ENCODE measurements around the gene PRKX.

DNA sequence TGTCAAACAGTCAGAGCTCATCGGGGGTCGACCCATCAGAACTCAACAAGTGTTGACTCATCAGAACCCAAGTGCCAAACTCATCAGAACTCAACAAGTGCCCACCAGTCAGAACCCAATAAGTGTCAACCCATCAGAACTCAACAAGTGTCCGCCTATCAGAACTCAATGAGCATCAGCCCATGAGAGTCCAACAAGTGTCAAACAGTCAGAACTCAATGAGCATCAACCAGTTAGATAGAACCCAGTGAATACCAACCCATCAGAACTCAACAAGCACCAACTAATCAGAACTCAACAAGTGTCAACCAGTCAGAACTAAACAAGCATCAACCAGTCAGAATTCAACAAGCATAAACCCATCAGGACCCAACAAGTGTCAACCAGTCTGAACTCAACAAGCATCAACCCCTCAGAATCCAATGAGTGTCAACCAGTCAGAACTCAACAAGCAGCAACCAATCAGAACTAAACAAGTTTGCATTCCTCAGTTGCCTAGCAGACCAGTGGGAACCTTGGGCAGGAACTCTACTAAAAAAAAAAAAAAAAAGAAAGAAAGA is 115.3 kb downstream of the PRKX start:
- TF ChIP-seq, protein P1, sequence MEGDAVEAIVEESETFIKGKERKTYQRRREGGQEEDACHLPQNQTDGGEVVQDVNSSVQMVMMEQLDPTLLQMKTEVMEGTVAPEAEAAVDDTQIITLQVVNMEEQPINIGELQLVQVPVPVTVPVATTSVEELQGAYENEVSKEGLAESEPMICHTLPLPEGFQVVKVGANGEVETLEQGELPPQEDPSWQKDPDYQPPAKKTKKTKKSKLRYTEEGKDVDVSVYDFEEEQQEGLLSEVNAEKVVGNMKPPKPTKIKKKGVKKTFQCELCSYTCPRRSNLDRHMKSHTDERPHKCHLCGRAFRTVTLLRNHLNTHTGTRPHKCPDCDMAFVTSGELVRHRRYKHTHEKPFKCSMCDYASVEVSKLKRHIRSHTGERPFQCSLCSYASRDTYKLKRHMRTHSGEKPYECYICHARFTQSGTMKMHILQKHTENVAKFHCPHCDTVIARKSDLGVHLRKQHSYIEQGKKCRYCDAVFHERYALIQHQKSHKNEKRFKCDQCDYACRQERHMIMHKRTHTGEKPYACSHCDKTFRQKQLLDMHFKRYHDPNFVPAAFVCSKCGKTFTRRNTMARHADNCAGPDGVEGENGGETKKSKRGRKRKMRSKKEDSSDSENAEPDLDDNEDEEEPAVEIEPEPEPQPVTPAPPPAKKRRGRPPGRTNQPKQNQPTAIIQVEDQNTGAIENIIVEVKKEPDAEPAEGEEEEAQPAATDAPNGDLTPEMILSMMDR (IDR thresholded peaks at IDR 0.05) = no peak
- TF ChIP-seq POLR2A (IDR thresholded peaks at IDR 0.05) = no peak

Data from right lobe of liver (tissue), 4 donors.